Tibial nerve (tissue), 4 donors: ENCODE data around the gene TMEM247.

ENCODE experiments used
- CTCF ChIP-seq, 5 experiments: fragments of 200-600 bp in 3 of 5; fragments of 450-650 bp in 2 of 5; sonication (generic) in 3 of 5; IDR thresholded peaks; one replicate each; pipeline ENCODE4 v1.5.1; 2016 to 2019; ENCODE audit warnings: antibody characterized with exemption in 5 of 5, mild to moderate bottlenecking in 3 of 5, moderate library complexity in 2 of 5
- EP300 ChIP-seq, 2 donors: sonication (generic); formaldehyde crosslinking; IDR thresholded peaks; one replicate each; pipeline ENCODE4 v1.6.1; 2017; ENCODE audit warnings: antibody characterized with exemption in 2 of 2, mild to moderate bottlenecking in 1 of 2
- POLR2A ChIP-seq, 2 donors: fragments of 450-650 bp; IDR thresholded peaks; one replicate each; pipeline ENCODE4 v1.6.1; 2017; ENCODE audit warnings: antibody characterized with exemption in 2 of 2, mild to moderate bottlenecking in 2 of 2, moderate library complexity in 2 of 2

- no peak for TF ChIP-seq POLR2A (IDR thresholded peaks at IDR 0.05)
- no peak for TF ChIP-seq CTCF (IDR thresholded peaks at IDR 0.05)
- TF ChIP-seq EP300 (IDR thresholded peaks at IDR 0.05), result no peak
Measured at GRCh38 chr2:46436800-46437199, 42.6 kb upstream of the TMEM247 start.
